Prostate gland (tissue), 2 donors: Measurements from ENCODE around the gene GRM8.

Source experiments
- CTCF ChIP-seq, 4 experiments: fragments of 200-600 bp in 2 of 4; fragments of 450-650 bp in 2 of 4; sonication (generic) in 2 of 4; IDR thresholded peaks; 1 replicate in 3 of 4; 2 replicates in 1 of 4; pipeline ENCODE4 v1.5.1; 2016 to 2019; ENCODE audit warnings: antibody characterized with exemption in 4 of 4, mild to moderate bottlenecking in 2 of 4, moderate library complexity in 2 of 4
- POLR2A ChIP-seq: fragments of 450-650 bp; IDR thresholded peaks from one replicate; pipeline ENCODE4 v1.6.1; 2016; ENCODE audit warnings: antibody characterized with exemption, mild to moderate bottlenecking

DNA sequence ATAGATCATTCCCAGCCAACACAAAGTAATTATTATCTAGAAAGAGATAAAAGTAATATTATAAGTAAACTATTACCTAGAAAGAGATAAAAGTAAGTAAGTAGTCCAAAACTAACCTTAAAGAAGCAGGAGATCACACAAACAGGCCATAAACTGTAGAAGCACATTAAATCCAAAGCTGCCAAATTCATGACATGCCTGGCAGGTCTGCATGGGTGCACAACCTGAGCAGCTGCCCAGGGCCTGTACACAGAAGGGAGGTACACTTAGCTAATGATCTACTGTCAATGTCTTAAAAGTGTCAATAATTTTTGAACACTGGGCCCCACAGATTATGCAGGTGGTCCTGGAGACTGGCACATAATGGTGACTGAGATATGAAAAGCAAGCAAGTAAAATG, 196.5 kb downstream of the GRM8 start:
- TF ChIP-seq CTCF (IDR thresholded peaks at IDR 0.05): no peak
- no peak for TF ChIP-seq POLR2A
